Uterine smooth muscle cell (primary cell): ENCODE measurements around the gene SCYGR8. TPM values are rescaled to one million over a fixed set of nuclear protein-coding genes. Genes with fewer than 3 reads are reported as not detected.

ENCODE experiments used
- total RNA-seq: library from RNA; depleted of rRNA; stranded (reverse); fragments of >200 nt; gene quantifications from 2 replicates; pipeline ENCODE4 v1.2.3, GENCODE V29; 2014

The SCYGR8 gene
- total RNA-seq: not detected in 2 replicates

GRCh38 chr2:227745594-227745993 lies at the start of gene SCYGR8:
TSS of gene SCYGR8 (plus strand) at chr2:227745894. CDS start at chr2:227745894, 0 bp downstream.

GRCh38 chr2:227717687-227718567 lies 27.8 kb upstream of the SCYGR8 start, which contains the start of gene SLC19A3:
TSS of gene SLC19A3 (minus strand) at chr2:227718028. CDS start at chr2:227702318, 15,710 bp downstream.

GRCh38 chr2:227724394-227725039 lies 21.2 kb upstream of the SCYGR8 start, which contains the start of gene SCYGR6:
TSS of gene SCYGR6 (minus strand) at chr2:227724757. CDS start at chr2:227724757, 0 bp downstream.

GRCh38 chr2:227728035-227728434 lies 17.7 kb upstream of the SCYGR8 start, which contains the start of gene SCYGR7:
TSS of gene SCYGR7 (plus strand) at chr2:227728335. CDS start at chr2:227728335, 0 bp downstream.

Other genes with a start within 250 kb of the SCYGR8 start
- gene SCYGR2, start 147.0 kb upstream of the SCYGR8 start, total RNA-seq: not detected in 2 replicates
- gene SCYGR3, start 131.1 kb upstream of the SCYGR8 start, total RNA-seq: not detected in 2 replicates
- gene SCYGR4, start 128.4 kb upstream of the SCYGR8 start, total RNA-seq: not detected in 2 replicates
- gene SCYGR5, start 79.1 kb upstream of the SCYGR8 start, total RNA-seq: not detected in 2 replicates
- under 0.01 TPM in 2 replicates for gene SLC19A3, start 27.9 kb upstream of the SCYGR8 start, total RNA-seq
- not detected in 2 replicates for gene SCYGR6, start 21.1 kb upstream of the SCYGR8 start, total RNA-seq
- not detected in 2 replicates for gene SCYGR7, start 17.6 kb upstream of the SCYGR8 start, total RNA-seq
- gene CCL20, start 67.9 kb downstream of the SCYGR8 start, total RNA-seq: not detected in 2 replicates
- not detected in 2 replicates for gene DAW1, start 125.7 kb downstream of the SCYGR8 start, total RNA-seq